Activated CD8-positive, alpha-beta memory T cell treated with anti-CD3 and anti-CD28 coated beads for 48 hours (primary cell): Measurements from ENCODE around the gene ATP9A.
"Not testable (repeated sequence)": the region's sequence is repeated elsewhere in the genome, so short reads cannot be mapped to it uniquely, and the experiment has no call there.

Source experiments
- DNase-seq, 3 experiments: peaks; one replicate each; pipeline ENCODE4 v3.0.0-alpha.2; 2020; ENCODE audit warnings: low read depth in 2 of 3, low spot score in 2 of 3

Gene ATP9A, protein sequence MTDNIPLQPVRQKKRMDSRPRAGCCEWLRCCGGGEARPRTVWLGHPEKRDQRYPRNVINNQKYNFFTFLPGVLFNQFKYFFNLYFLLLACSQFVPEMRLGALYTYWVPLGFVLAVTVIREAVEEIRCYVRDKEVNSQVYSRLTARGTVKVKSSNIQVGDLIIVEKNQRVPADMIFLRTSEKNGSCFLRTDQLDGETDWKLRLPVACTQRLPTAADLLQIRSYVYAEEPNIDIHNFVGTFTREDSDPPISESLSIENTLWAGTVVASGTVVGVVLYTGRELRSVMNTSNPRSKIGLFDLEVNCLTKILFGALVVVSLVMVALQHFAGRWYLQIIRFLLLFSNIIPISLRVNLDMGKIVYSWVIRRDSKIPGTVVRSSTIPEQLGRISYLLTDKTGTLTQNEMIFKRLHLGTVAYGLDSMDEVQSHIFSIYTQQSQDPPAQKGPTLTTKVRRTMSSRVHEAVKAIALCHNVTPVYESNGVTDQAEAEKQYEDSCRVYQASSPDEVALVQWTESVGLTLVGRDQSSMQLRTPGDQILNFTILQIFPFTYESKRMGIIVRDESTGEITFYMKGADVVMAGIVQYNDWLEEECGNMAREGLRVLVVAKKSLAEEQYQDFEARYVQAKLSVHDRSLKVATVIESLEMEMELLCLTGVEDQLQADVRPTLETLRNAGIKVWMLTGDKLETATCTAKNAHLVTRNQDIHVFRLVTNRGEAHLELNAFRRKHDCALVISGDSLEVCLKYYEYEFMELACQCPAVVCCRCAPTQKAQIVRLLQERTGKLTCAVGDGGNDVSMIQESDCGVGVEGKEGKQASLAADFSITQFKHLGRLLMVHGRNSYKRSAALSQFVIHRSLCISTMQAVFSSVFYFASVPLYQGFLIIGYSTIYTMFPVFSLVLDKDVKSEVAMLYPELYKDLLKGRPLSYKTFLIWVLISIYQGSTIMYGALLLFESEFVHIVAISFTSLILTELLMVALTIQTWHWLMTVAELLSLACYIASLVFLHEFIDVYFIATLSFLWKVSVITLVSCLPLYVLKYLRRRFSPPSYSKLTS

DNA sequence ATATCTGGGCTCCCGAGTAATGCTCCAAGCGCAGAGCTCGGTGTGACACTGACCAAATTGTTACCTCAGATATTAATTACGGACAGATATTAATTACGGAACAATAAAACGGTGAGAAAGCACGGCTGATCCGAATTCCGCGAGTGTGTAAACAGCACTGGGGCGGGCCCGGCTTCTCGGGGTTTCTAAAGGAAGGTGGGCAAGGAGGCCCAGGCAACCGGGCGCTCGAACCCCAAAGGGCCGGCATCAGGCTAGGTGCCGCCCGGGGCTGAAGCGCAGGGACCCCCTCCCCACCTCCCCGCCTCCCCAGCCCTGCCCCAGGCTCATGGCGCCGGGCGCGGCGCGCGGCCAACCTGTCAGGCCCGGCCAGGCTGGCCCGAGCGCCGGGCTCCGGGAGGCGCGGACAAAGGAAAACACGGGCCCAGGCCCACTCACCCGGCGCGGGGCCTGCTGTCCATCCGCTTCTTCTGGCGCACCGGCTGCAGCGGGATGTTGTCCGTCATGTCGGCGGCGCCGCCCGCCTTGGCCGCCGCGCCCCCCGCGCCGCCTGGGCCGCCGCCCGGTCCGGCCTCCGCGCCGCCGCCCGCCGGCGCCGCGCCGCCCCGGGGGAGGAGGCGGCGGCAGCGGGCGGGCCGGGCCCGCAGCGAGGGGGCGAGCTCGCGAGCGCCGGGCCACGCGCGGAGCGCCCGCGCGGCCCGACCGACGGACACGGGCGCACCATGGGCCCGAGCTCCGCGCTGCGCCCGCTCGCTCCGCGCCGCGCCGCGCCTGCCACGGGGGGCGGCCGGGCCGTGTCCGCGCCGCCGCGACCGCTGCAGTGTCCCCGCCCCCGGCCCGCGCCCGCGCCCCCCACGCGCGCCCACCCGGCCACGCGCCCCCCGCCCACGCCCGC, at the start of gene ATP9A:
TSS of gene ATP9A (minus strand) at position 524 of the 892 bp plus-strand sequence. CDS start at position 503, 21 bp downstream.
- DNase-seq = no peak

DNA sequence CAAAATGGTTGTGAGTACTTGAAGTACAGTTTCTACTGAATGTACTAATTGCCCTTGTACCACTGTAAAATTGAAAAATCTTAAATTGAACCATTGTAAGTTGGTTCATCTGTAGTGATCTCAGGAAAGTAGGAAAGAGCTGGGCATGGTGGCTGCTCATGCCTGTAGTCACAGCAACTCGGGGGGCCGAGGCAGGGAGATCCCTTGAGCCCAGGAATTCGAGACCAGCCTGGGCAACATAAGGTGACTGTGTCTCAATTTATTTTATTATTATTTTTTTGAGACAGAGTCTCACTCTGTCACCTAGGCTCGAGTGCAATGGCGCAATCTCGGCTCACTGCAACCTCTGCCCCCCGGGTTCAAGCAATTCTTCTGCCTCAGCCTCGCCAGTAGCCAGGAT, 48.7 kb upstream of the ATP9A start:
- not testable (repeated sequence) for DNase-seq

DNA sequence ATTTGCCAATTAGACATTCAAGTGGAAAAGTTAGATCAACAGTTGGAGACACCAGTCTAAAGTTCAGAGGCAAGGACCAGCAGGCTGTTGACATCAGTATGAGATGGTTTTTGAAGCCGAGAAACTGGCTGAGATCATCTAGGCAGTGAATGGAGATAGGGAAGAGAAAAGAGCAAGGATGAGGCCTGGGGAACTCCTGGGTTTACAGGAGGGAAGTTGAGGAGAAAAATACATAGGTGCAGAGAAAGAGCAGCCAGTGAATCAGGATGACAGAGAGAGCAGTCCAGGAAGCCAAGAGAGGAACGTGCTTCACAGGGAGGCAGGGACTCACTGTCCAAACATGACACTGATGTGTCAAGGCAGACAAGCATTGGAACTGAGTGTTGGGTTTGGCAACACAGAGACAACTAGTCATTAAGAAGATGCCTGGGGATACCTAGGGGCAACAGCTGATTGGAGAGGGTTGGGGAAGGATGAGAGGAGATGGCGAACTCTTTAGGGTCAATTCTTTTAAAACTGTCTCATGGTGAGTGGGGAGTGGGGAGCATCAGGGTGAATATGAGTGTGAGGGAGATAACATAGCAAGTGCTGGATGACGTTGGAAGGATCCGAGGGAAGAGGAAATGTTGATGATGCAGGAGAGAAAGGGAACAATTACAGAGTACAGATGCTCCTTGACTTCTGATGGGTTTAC, 47.3 kb upstream of the ATP9A start:
- no peak for DNase-seq

DNA sequence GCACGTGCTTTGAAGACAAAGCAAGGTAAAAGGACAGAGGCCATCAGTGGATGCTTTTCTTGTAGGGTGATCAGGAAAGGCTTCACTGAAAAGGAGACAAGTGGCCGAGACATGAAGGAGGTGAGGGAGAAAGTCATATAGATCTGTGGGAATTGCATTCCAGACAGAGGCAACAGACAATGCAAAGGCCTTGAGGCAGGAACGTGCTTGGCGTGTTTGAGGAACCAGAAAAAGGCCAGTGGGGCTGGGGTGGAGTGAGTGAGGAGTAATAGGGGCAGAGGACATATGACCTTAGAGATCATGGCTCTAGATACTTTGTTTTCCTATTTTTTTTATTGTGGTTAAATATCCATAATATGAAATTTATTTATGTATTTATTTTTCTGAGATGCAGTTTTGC, 44.7 kb upstream of the ATP9A start:
- DNase-seq = no peak

DNA sequence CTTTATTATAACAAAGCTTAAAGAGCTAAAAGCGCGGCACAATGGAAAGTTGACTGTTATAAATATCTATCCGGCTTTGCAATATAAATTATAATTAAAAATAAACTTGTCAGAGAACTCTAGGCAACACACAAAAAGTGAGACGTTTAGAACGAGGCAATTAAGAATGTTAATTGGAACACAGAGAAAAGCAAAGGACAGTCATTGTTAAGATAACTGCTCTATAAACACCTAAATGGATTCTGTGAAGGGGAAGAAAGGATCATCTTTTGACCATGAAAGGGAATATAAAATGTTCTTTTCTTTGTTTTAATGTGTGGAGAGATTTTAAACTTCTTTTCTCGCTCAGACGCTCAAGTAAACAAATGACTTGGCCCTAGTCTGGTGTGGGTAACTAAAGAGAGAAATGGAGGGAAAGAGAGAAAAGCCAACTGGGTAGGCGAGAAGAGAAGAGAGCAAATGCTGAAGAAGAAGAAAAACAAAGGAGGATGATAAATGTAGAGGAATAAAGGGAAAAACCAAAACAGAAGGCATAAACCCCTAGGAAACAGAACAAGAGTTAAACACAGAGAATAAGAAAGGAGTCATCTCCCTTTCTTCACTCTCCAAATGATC, 43.4 kb upstream of the ATP9A start:
- no peak for DNase-seq

DNA sequence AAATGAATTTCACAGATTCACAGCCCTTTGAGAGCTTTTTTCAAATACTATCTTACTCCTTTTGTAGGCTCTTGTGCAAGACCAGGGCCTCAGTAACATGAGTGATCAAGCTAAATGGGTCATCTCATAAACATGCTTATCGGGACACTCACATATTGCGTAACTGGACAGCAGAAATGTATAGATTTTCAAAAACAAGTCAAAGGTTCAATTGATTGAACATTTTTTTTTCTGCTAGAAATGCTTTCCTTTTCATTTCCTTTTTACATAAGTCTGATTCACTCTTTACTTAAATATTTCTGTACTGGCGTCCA, 42.8 kb upstream of the ATP9A start:
- DNase-seq = no peak

DNA sequence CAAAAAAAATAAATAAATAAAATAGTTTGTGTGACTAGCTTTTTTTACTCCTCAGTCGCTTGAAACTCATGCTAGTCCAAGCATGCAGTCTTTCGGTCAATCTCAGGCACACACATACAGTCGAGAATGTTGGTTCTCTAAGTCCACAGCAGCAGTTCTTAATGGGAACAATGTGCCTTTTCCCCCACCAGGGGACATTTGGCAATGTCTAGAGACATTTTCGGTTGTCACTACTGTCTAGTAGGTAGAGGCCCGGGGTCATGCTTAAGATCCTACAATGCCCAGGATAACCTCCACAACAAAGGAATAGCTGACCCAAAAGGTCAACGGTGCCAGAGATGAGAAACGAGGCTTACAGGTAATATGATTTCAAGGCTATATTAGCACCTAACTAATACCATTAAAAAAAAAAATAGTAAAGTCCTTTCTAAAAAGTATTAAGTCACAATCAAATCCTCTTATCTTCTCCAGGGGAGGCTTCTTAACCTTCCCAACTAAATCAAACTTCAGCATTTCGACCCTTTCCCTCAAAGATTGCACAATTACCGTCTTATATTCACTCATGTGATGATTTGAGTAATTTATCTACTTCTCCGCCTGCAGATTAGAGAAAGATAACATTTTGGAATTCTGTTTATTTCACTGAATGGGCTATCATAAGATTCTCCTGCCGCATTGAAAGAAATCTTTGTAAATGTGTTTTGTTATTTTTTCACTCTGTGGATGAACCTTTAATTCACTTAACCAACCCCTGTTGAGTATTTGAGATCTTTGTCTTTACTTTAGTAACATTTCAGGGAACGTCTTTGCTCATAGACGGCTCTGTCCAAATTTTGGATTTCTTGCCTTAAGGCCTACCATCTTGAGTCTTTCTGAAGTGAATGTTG, 42.2 kb upstream of the ATP9A start:
- no peak for DNase-seq

DNA sequence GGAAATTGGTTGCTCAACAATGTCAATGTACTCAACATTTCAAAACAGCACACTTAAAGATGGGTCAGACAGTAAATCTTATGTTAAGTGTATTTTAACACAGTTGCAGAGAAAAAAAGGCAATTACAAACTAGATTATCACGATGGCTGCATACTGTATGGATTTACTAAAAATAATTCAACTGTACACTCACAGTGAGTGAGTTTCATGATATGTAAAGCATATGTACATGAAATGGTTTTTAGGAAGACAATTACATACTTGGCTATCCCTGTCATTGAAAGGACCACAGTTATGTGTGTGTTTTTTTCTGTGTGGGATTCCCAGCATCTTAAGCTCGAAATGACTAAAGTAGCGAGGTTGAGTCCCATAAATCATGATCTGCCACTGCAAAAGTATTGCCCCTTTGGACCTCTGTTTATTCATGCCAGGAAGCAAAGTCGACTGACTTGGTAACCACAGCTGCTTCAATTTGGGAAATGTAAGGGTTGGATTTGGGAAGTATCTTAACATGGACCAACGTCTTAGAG, 39.6 kb upstream of the ATP9A start:
- no peak for DNase-seq

DNA sequence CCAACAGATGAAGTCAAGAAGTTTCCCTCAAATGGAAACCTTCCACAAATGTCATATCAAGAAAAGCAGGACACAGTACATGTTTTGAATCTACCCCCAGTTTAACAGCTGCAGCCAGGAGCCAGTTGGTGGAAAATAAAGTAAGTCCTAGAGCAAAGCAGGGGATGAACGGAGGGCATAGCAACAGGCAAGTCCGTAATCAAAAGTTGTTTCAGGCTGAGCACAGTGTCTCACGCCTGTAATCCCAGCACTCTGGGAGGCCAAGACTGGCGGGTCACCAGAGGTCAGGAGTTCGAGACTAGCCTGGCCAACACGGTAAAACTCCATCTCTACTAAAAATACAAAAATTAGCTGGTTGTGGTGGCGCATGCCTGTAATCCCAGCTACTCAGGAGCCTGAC, 36.6 kb upstream of the ATP9A start:
- DNase-seq = no peak

DNA sequence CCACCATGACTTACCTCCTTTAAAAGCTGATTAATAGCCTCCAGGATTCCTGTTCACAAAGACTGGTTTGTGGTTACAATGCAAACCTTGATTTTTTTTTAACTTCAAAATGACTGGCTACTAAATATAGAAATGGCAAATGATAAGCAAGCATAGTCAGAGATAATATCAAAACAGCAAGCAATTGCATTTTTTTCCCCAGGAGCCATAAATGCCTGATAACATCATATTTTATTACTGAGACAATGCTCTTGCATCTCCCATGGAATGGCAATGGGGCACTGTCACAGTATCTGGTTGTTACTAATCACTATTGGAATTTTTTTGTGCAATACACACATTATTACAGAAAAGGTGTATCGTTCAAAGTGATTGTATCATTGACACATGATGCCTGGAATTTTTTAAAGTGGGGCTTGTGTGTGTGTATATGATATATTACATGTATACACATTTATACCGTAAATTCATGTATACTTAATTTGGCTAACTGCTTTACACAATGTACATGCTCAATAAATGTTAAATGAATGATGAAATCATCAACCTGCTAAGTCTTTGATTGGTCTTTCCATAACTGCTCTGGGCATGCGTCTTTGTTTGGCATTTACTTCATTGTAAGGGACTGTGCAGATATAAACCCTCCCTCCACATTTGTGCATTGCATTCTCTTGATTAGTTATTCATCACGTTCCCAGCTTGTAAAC, 35.1 kb upstream of the ATP9A start:
- no peak for DNase-seq

DNA sequence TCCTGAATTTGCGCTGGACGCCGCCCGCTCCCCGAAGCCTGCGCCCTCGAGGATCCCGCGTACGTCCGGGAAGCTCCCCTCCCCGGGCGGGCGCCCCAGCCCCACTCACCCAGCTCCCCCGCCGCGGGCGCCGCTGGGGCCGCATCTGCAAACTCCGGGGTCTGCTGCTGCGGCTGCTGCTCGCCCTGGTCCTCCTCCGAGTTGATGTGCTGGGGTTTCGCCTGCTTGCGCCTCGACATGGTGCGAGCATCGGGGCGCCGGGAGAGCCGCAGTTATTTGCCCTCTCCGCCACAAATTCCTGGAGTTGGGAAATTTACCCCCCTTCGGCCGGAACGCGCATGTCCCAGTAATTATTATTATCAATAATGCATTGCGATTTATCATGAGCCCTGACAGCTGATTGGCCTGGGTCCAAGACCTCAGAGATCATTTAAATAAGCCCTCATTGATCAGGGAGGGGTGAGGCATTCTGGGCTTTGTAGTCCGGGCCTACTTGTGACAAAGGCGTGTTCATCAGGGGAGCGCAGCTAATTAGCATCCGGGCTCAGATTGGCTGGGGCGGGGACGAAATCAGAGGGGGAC, 34.1 kb upstream of the ATP9A start, which contains the start of gene SALL4:
TSS of gene SALL4 (minus strand) at position 352 of the 582 bp plus-strand sequence. CDS start at position 239, 113 bp downstream.
- no peak for DNase-seq

DNA sequence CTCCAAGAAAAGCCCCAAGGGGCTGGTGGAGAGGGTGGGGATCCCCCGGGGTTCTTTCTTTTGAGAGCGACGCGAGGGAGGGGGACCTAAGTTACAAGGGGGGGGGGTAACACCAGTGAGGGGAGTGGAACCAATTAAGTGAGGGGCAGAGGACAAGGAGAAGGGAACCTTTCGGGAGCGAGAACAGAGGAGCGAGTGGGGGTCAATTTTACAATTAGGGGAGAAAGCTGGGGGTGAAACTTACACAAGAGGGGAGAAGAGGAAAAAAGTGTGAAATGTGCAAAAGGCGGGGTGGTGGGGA, 33.6 kb upstream of the ATP9A start:
- no peak for DNase-seq

DNA sequence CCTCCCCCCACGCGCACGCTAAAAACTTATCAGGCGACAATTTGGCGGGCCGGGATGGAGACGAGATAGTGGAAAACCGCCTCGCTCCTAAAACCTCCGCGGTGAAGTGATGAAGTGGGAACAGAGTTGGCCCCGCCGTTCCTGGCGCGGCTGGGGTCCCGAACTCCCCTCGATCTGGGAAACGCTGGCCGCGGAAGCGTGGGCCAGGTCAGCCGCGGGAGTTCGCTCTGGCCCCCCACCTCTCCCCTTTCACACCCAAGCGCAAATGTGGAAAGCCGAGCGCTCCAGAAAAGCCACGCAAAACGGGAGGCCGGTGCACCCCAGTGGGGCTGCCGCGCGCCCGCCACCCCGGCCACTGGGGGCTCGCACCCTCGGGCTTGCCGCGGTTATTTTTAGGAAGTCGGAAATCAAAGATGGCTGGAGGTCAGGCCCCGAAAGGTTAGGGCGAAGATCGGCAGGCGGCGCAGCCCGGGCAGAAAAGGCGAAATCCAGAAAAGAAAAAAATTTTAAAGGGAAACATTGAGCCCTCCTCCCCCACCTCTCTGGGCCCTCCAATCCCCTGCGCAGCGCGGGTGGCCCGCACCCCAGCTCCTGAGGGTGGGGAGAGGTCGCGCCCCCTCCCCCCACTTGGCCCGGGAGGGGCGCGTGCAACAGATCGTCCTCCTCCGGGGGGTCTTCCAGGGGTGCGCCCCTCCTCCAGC, 33.1 kb upstream of the ATP9A start:
- DNase-seq = no peak

DNA sequence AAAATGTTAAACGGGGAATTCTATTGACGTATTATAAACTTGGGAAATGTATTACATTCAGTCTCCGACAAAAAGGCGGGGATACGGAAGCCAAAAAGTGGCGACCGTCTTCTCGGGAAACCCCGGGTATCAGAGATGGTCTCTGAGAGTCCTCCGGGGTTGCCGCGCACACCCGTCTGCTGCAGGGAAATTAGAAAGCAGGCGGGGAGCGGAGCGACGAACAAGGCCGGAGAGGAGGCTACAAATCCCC, 32.6 kb upstream of the ATP9A start:
- DNase-seq = no peak

DNA sequence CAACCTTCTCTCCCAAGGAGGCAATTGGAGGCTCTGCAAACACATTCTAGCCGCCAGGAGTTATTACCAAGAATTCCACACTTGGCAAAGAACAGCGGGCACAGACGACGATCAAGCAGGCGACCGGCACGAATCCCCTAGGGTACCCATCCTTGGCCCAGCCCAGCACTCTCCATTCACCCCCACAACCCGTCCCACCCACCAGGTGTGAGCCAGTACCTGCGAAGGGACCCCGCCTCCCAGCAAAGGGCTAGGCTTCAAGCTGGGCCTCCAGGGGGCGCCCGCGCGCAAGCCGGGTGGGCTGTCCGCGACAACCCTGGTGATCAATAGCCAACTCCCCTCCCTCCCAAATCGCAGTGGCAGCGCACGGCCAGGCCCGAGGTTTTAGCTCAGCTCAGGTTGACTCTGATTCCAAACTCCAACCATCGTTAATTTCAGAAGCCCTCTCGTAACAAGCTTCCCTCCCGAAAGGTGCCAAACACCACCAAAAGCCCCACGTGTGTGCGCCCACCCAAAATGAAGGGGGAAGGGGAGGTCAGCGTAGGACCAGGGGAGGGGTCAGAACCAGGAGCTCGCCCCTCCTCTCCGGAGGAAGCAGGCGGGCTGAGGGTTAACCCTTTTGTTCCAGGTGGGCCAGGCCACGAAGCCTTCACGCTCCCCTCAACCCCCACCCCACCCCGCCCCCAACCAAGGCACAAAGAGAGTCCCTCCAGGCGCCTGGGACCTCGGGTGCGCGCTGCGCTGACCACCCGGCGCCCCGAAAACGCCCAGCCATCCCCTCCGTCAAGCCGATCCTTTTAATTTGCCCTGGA, 32.1 kb upstream of the ATP9A start:
- DNase-seq = peak; percentile 46 to 72 (median 66)

DNA sequence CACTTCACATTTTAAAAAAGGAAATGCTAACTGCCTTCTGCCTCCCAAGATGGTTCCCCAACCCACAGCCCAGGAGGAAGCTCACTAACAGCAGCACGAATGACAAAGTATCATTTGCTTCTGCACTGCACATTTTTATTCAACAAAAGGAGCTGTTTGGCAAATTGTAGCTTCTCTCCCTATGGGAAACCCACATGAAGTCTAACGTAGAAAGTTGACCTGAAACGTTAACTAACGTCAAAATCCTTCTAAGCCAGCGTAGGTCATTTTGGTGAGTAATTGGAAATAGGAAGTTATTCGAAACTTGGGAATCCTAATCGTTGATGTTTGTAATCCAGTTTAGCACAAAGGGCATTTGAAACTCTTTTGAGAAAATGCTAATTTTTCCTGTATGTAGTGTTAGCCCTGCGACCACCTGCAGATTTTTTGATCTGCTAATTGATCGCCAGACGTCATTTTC, 31.2 kb upstream of the ATP9A start:
- no peak for DNase-seq
